Keratinocyte (primary cell): Measurements from ENCODE around the gene KRTAP5-2. TPM values are rescaled to one million over a fixed set of nuclear protein-coding genes. Genes with fewer than 3 reads are reported as not detected.

ENCODE experiments used
- DNase-seq: peaks from one replicate; pipeline ENCODE4 v3.0.0-alpha.2; 2011; ENCODE audit warnings: low read depth, missing footprints, low spot score
- FAIRE-seq: peaks from 2 replicates; lab custom pipeline; 2011; peaks lifted over from hg19 to GRCh38; lab: Jason Lieb, UNC
- H2AFZ ChIP-seq: 2 replicates; pipeline ENCODE4 v1.6.0; 2012; ENCODE audit warnings: low read length, control low read depth, inconsistent platforms; ENCODE audit not compliant: control insufficient read depth
- H3K27ac ChIP-seq: 2 replicates; pipeline ENCODE4 v1.5.1; 2011; ENCODE audit warnings: low read length; ENCODE audit not compliant: control insufficient read depth, insufficient read depth
- H3K27me3 ChIP-seq: 3 replicates; pipeline ENCODE4 v1.6.0; 2011; ENCODE audit warnings: low read length; ENCODE audit not compliant: control insufficient read depth, insufficient read depth; ENCODE audit errors: extremely low read depth
- H3K36me3 ChIP-seq, 2 experiments: 2 replicates in 1 of 2; 3 replicates in 1 of 2; pipeline ENCODE4 v1.5.1; 2011; ENCODE audit warnings: low read length in 2 of 2, mild to moderate bottlenecking in 1 of 2; ENCODE audit not compliant: control insufficient read depth in 2 of 2, insufficient read depth in 2 of 2; ENCODE audit errors: extremely low read depth in 1 of 2
- H3K4me1 ChIP-seq: 3 replicates; pipeline ENCODE4 v1.5.1; 2011; ENCODE audit warnings: low read length; ENCODE audit not compliant: control insufficient read depth, insufficient read depth; ENCODE audit errors: extremely low read depth
- H3K4me2 ChIP-seq: 3 replicates; pipeline ENCODE4 v1.6.0; 2011; ENCODE audit warnings: low read depth, low read length; ENCODE audit not compliant: control insufficient read depth, insufficient read depth; ENCODE audit errors: extremely low read depth
- H3K4me3 ChIP-seq, 3 experiments: fragments of 200-600 bp in 1 of 3; sonication (generic) in 1 of 3; 2 replicates in 2 of 3; 3 replicates in 1 of 3; pipeline ENCODE4 v1.5.1; 2011 to 2016; ENCODE audit warnings: low read length in 3 of 3, mild to moderate bottlenecking in 3 of 3, control low read depth in 2 of 3, inconsistent platforms in 1 of 3, low read depth in 1 of 3, mixed read lengths in 1 of 3, mixed run types in 1 of 3, moderate library complexity in 1 of 3; ENCODE audit not compliant: control insufficient read depth in 2 of 3, insufficient read depth in 2 of 3; ENCODE audit errors: extremely low read depth in 1 of 3
- H3K79me2 ChIP-seq: 2 replicates; pipeline ENCODE4 v1.6.0; 2012; ENCODE audit warnings: low read length; ENCODE audit not compliant: control insufficient read depth, insufficient read depth
- H3K9ac ChIP-seq: 3 replicates; pipeline ENCODE4 v1.6.0; 2011; ENCODE audit warnings: low read length; ENCODE audit not compliant: control insufficient read depth, insufficient read depth; ENCODE audit errors: extremely low read depth
- H3K9me1 ChIP-seq: 3 replicates; pipeline ENCODE4 v1.6.0; 2011; ENCODE audit warnings: low read length; ENCODE audit not compliant: control insufficient read depth, insufficient read depth; ENCODE audit errors: extremely low read depth
- H3K9me3 ChIP-seq: 2 replicates; pipeline ENCODE4 v1.5.1; 2012; ENCODE audit warnings: low read depth, low read length; ENCODE audit not compliant: control insufficient read depth
- H4K20me1 ChIP-seq: 3 replicates; pipeline ENCODE4 v1.6.0; 2011; ENCODE audit warnings: low read length; ENCODE audit not compliant: control insufficient read depth, insufficient read depth; ENCODE audit errors: extremely low read depth
- CTCF ChIP-seq, 3 experiments: IDR thresholded peaks in 1 of 3; conservative IDR thresholded peaks in 1 of 3; optimal IDR thresholded peaks in 1 of 3; 2 replicates in 2 of 3; 3 replicates in 1 of 3; pipeline versions ENCODE3 to v1.5.1; 2011; ENCODE audit warnings: low read length in 3 of 3, mild to moderate bottlenecking in 3 of 3, moderate library complexity in 2 of 3, control low read depth in 1 of 3, inconsistent platforms in 1 of 3; ENCODE audit not compliant: insufficient read depth in 2 of 3; ENCODE audit errors: extremely low read depth in 1 of 3
- EZH2 ChIP-seq: IDR thresholded peaks from one replicate; pipeline ENCODE4 v1.6.1; 2012; ENCODE audit warnings: inconsistent platforms, mild to moderate bottlenecking, low read length, moderate library complexity
- dilution Hi-C: fragments of 300-500 bp; cut with MboI; formaldehyde crosslinking; loops from one replicate; pipeline ENCODE4 v1.7.0; 2020; ENCODE audit warnings: low sequenced_read_pairs; ENCODE audit not compliant: extremely low pct_ligation_motif_present
- polyA plus RNA-seq, 5 experiments: library from polyadenylated mRNA; depleted of rRNA in 3 of 5; stranded (reverse) in 3 of 5; stranded (forward) in 1 of 5; unstranded in 1 of 5; fragments of >200 nt; gene quantifications; 1 replicate in 1 of 5; 2 replicates in 3 of 5; 3 replicates in 1 of 5; pipeline versions ENCODE4 v1.2.1 to v1.2.3, GENCODE V29; 2011 to 2012; ENCODE audit warnings: missing spikeins in 2 of 5, low read depth in 1 of 5, low replicate concordance in 1 of 5

Gene KRTAP5-2
- polyA plus RNA-seq, 1 donor (not counting 4 experiments of a cell fraction or from before 2014, with no cell fraction given), result not detected

- H3K4me2 ChIP-seq, result no peak overlapping the region
- H3K9me1 ChIP-seq, result no peaks in the 10 kb centered on the region
- H4K20me1 ChIP-seq, result peaks cover 4% of the 10 kb centered on the region
- H2AFZ ChIP-seq, result no peak overlapping the region
- dilution Hi-C loops, result no loop called here
- H3K9me3 ChIP-seq, result no peaks in the 10 kb centered on the region
- no peak overlapping the region for H3K4me3 ChIP-seq
- DNase-seq, result no peak
- no peak for FAIRE-seq
- TF ChIP-seq CTCF (optimal IDR thresholded peaks at IDR 0.05 in 1 of 3, IDR thresholded peaks at IDR 0.05 in 1 of 3, conservative IDR thresholded peaks at IDR 0.05 in 1 of 3; ENCODE audit: extremely low read depth in 1 of 3, insufficient read depth in 2 of 3, low read length in 3 of 3) (no peak), EZH2 (no peak)
- H3K36me3 ChIP-seq, result no peaks in the 10 kb centered on the region
- no peaks in the 10 kb centered on the region for H3K4me1 ChIP-seq
- peaks cover 25% of the 10 kb centered on the region for H3K27me3 ChIP-seq
- H3K27ac ChIP-seq, result no peak overlapping the region
- no peak overlapping the region for H3K9ac ChIP-seq
- no peaks in the 10 kb centered on the region for H3K79me2 ChIP-seq
These were observed 45.1 kb upstream of the KRTAP5-2 start for GRCh38 chr11:1643146-1643690.

GRCh38 chr11:1642288-1643145 lies 44.4 kb upstream of the KRTAP5-2 start:
- H3K9ac ChIP-seq, result no peak overlapping the region
- no peaks in the 10 kb centered on the region for H3K9me3 ChIP-seq
- H3K36me3 ChIP-seq, result no peaks in the 10 kb centered on the region
- H2AFZ ChIP-seq, result no peak overlapping the region
- H3K4me2 ChIP-seq, result no peak overlapping the region
- FAIRE-seq (no peak), DNase-seq (no peak)
- H4K20me1 ChIP-seq, result peaks cover 4% of the 10 kb centered on the region
- H3K4me1 ChIP-seq, result no peaks in the 10 kb centered on the region
- no peak overlapping the region for H3K4me3 ChIP-seq
- dilution Hi-C loops, result no loop called here
- H3K9me1 ChIP-seq, result no peaks in the 10 kb centered on the region
- H3K27ac ChIP-seq, result no peak overlapping the region
- TF ChIP-seq CTCF (optimal IDR thresholded peaks at IDR 0.05 in 1 of 3, IDR thresholded peaks at IDR 0.05 in 1 of 3, conservative IDR thresholded peaks at IDR 0.05 in 1 of 3; ENCODE audit: extremely low read depth in 1 of 3, insufficient read depth in 2 of 3, low read length in 3 of 3), result no peak
- no peak for TF ChIP-seq EZH2
- H3K79me2 ChIP-seq, result no peaks in the 10 kb centered on the region
- peaks cover 28% of the 10 kb centered on the region for H3K27me3 ChIP-seq
